ENCODE measurements around the gene MMP20. TPM values are rescaled to one million over a fixed set of nuclear protein-coding genes. Genes with fewer than 3 reads are reported as not detected.
A peak's percentile ranks its signal among the peaks of the same experiment; 100 is the strongest.

The MMP20 gene
- polyA plus RNA-seq, 2 of the 4 experiments (the other 2 are of a cell fraction) = not detected

GRCh38 chr11:102599642-102600261 is 25.4 kb downstream of the MMP20 start (continued):
- no peak for TF ChIP-seq MAZ (IDR thresholded peaks at IDR 0.05; ENCODE audit: borderline replicate concordance, low read depth, low read length)
- TF ChIP-seq JUN (IDR thresholded peaks at IDR 0.05) = peak; percentile 86 to 93
- no peak for TF ChIP-seq HES2 (IDR thresholded peaks at IDR 0.05)
- no peak for TF ChIP-seq FOXS1 (CRISPR knock-in tag; IDR thresholded peaks at IDR 0.05)
- TF ChIP-seq REST (IDR thresholded peaks at IDR 0.05) = no peak
- TF ChIP-seq FOSL2 (IDR thresholded peaks at IDR 0.05) = peak; percentile 90
- TF ChIP-seq FOSL2 (CRISPR knock-in tag; IDR thresholded peaks at IDR 0.05) = peak; percentile 97
- TF ChIP-seq CEBPB (IDR thresholded peaks at IDR 0.05) = peak; percentile 84 to 92
- TF ChIP-seq CHD2 (IDR thresholded peaks at IDR 0.05; ENCODE audit: low read length, partially characterized antibody) = no peak
- TF ChIP-seq RCOR1 (IDR thresholded peaks at IDR 0.05; ENCODE audit: low read depth, low read length) = no peak
- TF ChIP-seq ESRRA (IDR thresholded peaks at IDR 0.05; ENCODE audit: borderline replicate concordance, low read length) = no peak
- peak; percentile 67 for TF ChIP-seq MAFK (IDR thresholded peaks at IDR 0.05; ENCODE audit: partially characterized antibody)
- no peak for TF ChIP-seq KDM1A (IDR thresholded peaks at IDR 0.05; ENCODE audit: low read depth)
- TF ChIP-seq ZC3H11A (IDR thresholded peaks at IDR 0.05) = no peak
- no peak for TF ChIP-seq POLR2AphosphoS2 (conservative IDR thresholded peaks at IDR 0.05; ENCODE audit: low read length)
- TF ChIP-seq ELK1 (IDR thresholded peaks at IDR 0.05; ENCODE audit: low read depth, low read length) = no peak
- TF ChIP-seq POLR2A (IDR thresholded peaks at IDR 0.05; ENCODE audit: low read length) = no peak
- TF ChIP-seq MYC (IDR thresholded peaks at IDR 0.05; ENCODE audit: borderline replicate concordance, low read length) = no peak
- no peak for TF ChIP-seq SMC3 (IDR thresholded peaks at IDR 0.05)
- no peak for TF ChIP-seq HMGXB4 (CRISPR knock-in tag; IDR thresholded peaks at IDR 0.05; ENCODE audit: borderline replicate concordance)

GRCh38 chr11:102598272-102598671 is 26.9 kb downstream of the MMP20 start:
- ChIA-PET CTCF (no interaction called here), POLR2A (no interaction called here)
- Histone ChIP-seq H3K4me1 (peaks cover 35% of the 10 kb centered on the region), H3K9me3 (no peaks in the 10 kb centered on the region), H3K4me2 (peak overlapping the region; percentile 76), H3K27ac (peak overlapping the region; percentile 91 to 95), H3K4me3 (no peak overlapping the region)
- 87% methylated on average over 1 of the region's 1 CpG for WGBS (ENCODE audit: missing lambda C conversion rate)
- ATAC-seq (no peak), DNase-seq (ENCODE audit: low read depth in 1 of 2, low spot score in 1 of 2) (no peak), FAIRE-seq (no peak)
- no peak for TF ChIP-seq PBX3 (IDR thresholded peaks at IDR 0.05)

Measured in A549 (cell line).